ENCODE data around the gene ZNF407.
"Not testable (repeated sequence)": the region's sequence is repeated elsewhere in the genome, so short reads cannot be mapped to it uniquely, and the experiment has no call there.

The ZNF407 gene

DNA sequence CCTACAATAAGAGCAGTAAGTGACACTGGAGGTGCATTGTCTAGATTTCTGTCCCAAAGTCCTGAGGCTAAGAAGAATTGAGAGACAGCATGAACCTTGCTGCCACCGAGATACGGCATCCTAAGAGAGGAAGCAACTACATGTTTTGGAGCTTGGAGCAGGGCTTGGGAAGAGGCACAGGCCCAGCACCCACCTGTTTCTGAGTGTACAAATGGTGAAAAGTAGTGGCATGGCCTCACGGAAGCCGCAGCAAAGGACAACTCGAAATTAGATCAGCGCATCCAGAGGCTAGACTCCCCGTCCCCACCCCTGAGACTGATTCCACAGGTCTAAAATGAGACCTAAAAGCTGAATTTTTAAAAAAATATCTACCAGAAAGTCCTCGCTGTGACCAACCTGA is 483.8 kb downstream of the ZNF407 start:
- no peak for DNase-seq

DNA sequence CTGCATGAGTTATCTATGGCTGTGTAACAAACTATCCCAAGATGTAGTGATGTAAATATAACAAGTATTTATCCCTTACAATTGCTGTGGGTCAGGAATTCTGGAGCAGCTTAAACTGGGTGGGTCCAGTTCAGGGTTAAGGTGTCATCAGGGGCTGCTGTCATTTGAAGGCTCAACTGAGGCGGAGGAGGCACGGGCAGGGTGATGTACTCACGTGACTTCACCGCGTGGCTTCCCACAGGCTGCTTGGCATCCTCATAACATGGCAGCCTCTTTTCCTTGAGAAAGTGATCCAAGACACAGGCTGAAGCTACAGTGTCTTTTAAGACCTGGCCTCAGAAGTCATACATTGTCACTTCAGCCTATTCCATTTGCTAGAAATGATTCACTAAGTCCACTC is 485.5 kb downstream of the ZNF407 start:
- no peak for DNase-seq

GRCh38 chr18:75083761-75084160 is 486.1 kb downstream of the ZNF407 start:
- no peak for DNase-seq

DNA sequence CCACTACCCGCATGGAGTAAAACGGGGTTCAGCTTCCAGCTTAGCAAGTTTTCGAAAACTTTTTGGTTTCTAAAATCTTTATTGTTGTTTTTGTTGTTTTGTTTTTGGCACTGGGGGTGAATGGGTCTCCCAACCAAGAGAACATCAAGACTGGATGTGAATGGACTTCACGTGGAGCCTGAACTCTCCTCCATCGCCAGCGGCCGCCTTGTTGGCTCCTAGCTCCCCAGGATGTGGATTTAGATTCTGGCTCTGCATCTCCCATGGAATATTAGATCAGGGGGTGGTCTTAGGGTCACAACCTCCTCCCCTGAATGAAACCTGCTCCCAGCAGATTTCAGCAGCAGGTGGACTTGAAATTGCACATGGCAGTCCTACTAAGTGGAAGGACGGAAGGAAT is 488.0 kb downstream of the ZNF407 start:
- not testable (repeated sequence) for DNase-seq

DNA sequence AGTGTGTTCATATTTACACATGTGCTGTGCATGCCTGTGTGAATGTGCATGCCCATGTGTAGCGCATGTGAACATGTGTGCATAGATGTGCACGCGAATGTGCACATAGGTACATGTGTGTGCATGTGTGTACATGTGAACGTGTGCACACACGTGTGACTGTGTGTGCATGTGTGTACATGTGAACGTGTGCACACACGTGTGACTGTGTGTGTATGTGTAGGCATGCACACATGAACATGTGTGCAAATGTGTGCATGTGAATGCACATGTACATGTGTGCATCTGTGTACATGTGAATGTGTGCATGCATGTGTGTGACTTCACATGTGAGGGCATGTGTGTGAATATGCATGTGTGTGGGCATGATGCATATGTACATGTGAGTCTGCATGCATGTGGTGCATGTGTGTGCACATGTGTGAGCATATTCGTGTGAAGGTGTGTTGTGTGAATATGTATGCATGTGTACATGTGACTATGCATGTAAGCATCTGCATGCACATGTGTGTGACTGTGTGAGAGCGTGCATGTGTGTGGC is 488.9 kb downstream of the ZNF407 start:
- DNase-seq, result no peak

GRCh38 chr18:75087119-75088020 is 489.7 kb downstream of the ZNF407 start:
- no peak for DNase-seq

- DNase-seq, result no peak
Observed at GRCh38 chr18:75088021-75088506, 490.4 kb downstream of the ZNF407 start.

- DNase-seq, result no peak
Observed at GRCh38 chr18:75088622-75089211, 491.0 kb downstream of the ZNF407 start.

DNA sequence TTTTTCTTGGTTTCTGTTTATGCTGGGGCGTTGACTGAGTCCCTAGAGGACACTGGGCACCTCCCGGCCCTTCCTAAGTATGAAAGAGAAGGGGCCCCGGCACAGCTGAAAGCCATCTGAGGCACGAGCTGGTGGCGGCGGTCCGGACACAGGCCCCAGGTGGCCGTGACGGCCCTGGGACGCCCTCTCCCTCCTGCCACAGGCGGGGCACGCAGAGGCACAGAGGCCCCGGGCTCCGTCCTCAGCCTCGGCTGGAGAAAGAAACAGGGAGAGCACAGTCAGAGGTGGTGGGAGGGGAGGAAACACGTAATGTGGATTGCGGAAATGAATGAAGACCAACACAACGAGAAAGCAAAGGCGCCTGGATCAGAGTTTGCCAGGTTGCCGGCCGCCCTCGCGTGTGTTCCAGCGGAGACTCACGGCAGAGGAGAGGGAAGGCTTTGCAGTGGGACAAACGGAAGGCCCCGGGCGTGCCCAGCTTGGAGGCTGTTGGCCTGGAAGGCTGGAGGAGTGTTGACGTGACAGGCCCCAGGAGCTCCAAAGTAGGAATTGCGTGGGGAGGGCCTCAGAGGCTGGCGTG is 492.2 kb downstream of the ZNF407 start:
- no peak for DNase-seq

DNA sequence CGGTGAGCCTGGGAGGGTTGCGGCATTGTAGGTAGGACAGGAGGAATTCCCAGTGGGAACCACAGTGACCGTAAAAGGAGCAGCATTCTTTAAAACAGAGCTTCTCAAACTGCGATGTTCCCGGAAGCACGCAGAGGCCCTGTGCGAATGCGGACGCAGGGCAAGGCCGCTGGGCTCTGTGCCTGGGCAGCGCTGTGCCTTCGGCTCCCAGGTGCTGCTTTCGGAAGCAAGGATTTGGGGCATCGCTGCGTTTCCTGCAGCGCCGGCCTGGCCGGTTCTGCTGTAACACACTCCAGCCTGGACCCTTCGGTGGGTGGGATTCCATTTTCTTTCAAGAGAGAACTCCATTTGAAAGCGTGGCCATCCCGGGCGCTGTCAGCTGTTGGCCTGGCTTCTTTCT is 492.7 kb downstream of the ZNF407 start:
- DNase-seq, result no peak

- DNase-seq, result no peak
Observed at GRCh38 chr18:75097491-75098225, 500.0 kb downstream of the ZNF407 start.

GRCh38 chr18:75100832-75101630 is 503.4 kb downstream of the ZNF407 start:
- DNase-seq, result no peak

- no peak for DNase-seq
Observed at GRCh38 chr18:75101916-75102315, 504.2 kb downstream of the ZNF407 start.

DNA sequence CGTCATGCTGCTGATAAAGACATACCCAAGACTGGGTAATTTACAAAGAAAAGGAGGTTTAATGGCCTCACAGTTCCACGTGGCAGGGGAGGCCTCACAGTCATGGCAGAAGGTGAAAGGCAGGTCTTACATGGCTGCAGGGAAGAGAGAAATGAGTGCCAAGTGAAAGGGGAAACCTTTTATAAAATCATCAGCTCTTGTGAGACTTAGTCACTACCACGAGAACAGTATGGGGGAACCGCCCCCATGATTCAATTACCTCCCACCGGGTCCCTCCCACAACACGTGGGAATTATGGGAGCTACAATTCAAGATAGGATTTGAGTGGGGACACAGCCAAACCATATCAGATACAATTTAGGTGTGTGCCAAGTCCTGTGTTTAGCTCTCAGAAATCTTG is 506.4 kb downstream of the ZNF407 start:
- DNase-seq, result not testable (repeated sequence)

GRCh38 chr18:75104483-75104882 is 506.8 kb downstream of the ZNF407 start:
- no peak for DNase-seq

- DNase-seq, result no peak
Observed at GRCh38 chr18:75105551-75106254, 508.0 kb downstream of the ZNF407 start.

- DNase-seq, result no peak
Observed at GRCh38 chr18:75106746-75107145, 509.1 kb downstream of the ZNF407 start.

DNA sequence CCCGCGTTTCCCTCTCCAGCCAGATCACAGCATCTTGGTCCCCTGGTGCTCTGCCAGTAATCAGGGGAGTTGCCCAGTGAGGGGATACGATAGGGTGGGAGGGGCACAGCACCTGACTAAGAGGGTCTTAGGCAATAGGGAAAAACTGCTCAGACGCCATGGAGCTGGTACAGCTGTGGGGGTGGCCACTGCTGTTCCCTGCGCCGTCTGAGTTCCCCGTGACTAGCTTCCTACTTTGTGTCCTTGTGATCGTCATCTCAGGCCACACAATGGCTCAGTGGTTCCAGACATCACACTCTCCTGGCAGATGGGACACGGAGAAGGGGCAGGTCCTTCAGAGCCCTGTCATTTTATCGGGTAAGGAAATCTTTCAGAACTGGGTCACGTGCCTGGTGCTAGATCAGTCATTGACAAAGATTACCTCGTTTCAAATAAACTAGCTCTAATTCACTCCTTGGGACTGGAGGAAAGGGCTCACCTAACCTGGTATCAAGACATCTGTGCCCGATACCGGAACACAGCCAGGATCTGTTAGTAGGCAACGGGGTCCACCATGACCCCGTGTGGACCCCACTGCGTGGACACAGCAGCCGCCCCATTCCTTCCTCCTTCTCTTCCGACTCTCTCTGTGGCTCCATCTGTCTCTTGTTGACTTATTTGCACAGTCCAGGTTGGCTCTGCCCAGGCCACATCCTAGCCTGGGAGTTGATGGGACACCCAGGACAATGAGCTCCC is 509.7 kb downstream of the ZNF407 start:
- DNase-seq, result no peak

GRCh38 chr18:75107931-75108276 is 510.2 kb downstream of the ZNF407 start:
- no peak for DNase-seq

DNA sequence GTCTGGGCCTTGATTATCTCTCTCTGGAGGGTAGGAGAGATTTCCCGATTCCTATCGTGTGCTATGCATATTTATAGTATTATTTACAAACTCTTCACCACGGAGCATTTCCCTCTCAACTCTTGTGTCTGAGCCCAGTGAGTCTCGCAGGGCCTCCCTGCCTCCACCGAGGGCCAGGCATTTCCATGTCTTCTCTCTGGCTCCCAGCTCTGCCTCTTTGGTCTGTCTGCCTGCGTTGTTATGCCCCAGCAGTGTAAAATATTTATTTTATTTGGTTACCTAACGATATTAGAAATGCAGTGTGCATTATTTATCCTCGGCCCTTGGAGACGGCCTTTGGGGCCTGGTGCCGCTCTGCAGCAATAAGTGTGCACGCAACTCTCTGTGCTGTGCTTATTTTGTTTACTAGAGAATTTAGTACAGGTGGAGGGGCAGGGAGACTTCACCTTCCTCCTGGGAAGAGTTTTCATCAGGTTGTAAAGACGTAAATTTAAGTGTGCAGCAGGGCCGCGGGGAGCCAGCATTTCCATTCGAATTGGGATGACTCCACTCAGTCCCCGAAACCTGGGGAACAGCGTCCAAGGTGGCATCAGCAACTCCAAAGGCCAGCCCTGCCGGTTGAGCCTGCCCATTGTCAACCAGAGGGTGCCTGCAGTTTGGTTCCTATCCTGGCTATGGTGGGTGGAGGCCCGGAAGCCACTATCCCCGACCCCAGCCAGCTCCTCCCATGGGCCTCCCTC is 511.1 kb downstream of the ZNF407 start:
- no peak for DNase-seq
